Astrocyte (in vitro differentiated cells and primary cell): Measurements from ENCODE around the gene NDUFS2. TPM values are rescaled to one million over a fixed set of nuclear protein-coding genes. Genes with fewer than 3 reads are reported as not detected.
"Not testable (repeated sequence)": the region's sequence is repeated elsewhere in the genome, so short reads cannot be mapped to it uniquely, and the experiment has no call there.

Source experiments
- DNase-seq: peaks from one replicate; pipeline ENCODE4 v3.0.0-alpha.2; 2010; ENCODE audit warnings: low read depth
- FAIRE-seq: peaks from 2 replicates; lab custom pipeline; 2011; peaks lifted over from hg19 to GRCh38; lab: Jason Lieb, UNC
- H2AFZ ChIP-seq: 2 replicates; pipeline ENCODE4 v1.6.0; 2012; ENCODE audit warnings: low read depth, low read length, inconsistent platforms
- H3K27ac ChIP-seq: 2 replicates; pipeline ENCODE4 v1.5.1; 2011; ENCODE audit warnings: low read depth, low read length, inconsistent platforms
- H3K27me3 ChIP-seq: 2 replicates; pipeline ENCODE4 v1.6.0; 2011; ENCODE audit warnings: low read length, inconsistent platforms; ENCODE audit not compliant: insufficient read depth
- H3K36me3 ChIP-seq: 2 replicates; pipeline ENCODE4 v1.5.1; 2011; ENCODE audit warnings: low read length, inconsistent platforms; ENCODE audit not compliant: insufficient read depth
- H3K4me1 ChIP-seq: 2 replicates; pipeline ENCODE4 v1.5.1; 2011; ENCODE audit warnings: low read length, inconsistent platforms; ENCODE audit not compliant: insufficient read depth
- H3K4me2 ChIP-seq: 2 replicates; pipeline ENCODE4 v1.6.0; 2012; ENCODE audit warnings: low read length, inconsistent platforms
- H3K4me3 ChIP-seq: 2 replicates; pipeline ENCODE4 v1.5.1; 2011; ENCODE audit warnings: low read depth, mild to moderate bottlenecking, low read length, inconsistent platforms; ENCODE audit not compliant: insufficient read depth
- H3K79me2 ChIP-seq: 2 replicates; pipeline ENCODE4 v1.6.0; 2012; ENCODE audit warnings: mild to moderate bottlenecking, low read length, inconsistent platforms; ENCODE audit not compliant: insufficient read depth
- H3K9ac ChIP-seq: 2 replicates; pipeline ENCODE4 v1.6.0; 2012; ENCODE audit warnings: mild to moderate bottlenecking, low read length, inconsistent platforms
- H3K9me3 ChIP-seq: 2 replicates; pipeline ENCODE4 v1.5.1; 2012; ENCODE audit warnings: low read depth, mild to moderate bottlenecking, low read length, inconsistent platforms; ENCODE audit not compliant: insufficient read depth
- H4K20me1 ChIP-seq: 2 replicates; pipeline ENCODE4 v1.6.0; 2012; ENCODE audit warnings: low read length, inconsistent platforms; ENCODE audit not compliant: insufficient read depth
- H3K27ac Mint-ChIP-seq: one replicate; pipeline ENCODE4 v1.8.0; 2021; ENCODE audit warnings: mild to moderate bottlenecking, mixed read lengths; ENCODE audit not compliant: unreplicated experiment
- H3K27me3 Mint-ChIP-seq: one replicate; pipeline ENCODE4 v1.8.0; 2021; ENCODE audit warnings: low read depth, mixed read lengths; ENCODE audit not compliant: unreplicated experiment
- H3K36me3 Mint-ChIP-seq: one replicate; pipeline ENCODE4 v1.8.0; 2021; ENCODE audit warnings: low read depth, mixed read lengths; ENCODE audit not compliant: unreplicated experiment
- H3K4me1 Mint-ChIP-seq: one replicate; pipeline ENCODE4 v1.8.0; 2021; ENCODE audit warnings: low read depth, mixed read lengths; ENCODE audit not compliant: unreplicated experiment
- H3K4me3 Mint-ChIP-seq: one replicate; pipeline ENCODE4 v1.8.0; 2021; ENCODE audit warnings: mild to moderate bottlenecking, moderate library complexity, mixed read lengths; ENCODE audit not compliant: unreplicated experiment
- H3K9me3 Mint-ChIP-seq: one replicate; pipeline ENCODE4 v1.8.0; 2021; ENCODE audit warnings: mild to moderate bottlenecking, mixed read lengths; ENCODE audit not compliant: unreplicated experiment
- CTCF ChIP-seq: IDR thresholded peaks from 2 replicates; pipeline ENCODE4 v1.5.1; 2011; ENCODE audit warnings: low read depth, mild to moderate bottlenecking, inconsistent platforms, low read length, moderate library complexity; ENCODE audit not compliant: insufficient read depth
- EZH2 ChIP-seq: IDR thresholded peaks from 2 replicates; pipeline ENCODE4 v1.6.1; 2012; ENCODE audit warnings: mild to moderate bottlenecking, low read length, inconsistent platforms; ENCODE audit not compliant: insufficient read depth
- total RNA-seq: library from RNA; stranded (reverse); gene quantifications from 2 replicates; pipeline ENCODE4 v1.2.1, GENCODE V29; 2021

Gene NDUFS2
- total RNA-seq, 1 donor from 2014 or later: 59.9 TPM

GRCh38 chr1:161244888-161245287 is 42.7 kb downstream of the NDUFS2 start:
- Histone ChIP-seq H4K20me1 (no peaks in the 10 kb centered on the region), H2AFZ (no peak overlapping the region), H3K9me3 (no peaks in the 10 kb centered on the region), H3K4me1 (no peaks in the 10 kb centered on the region), H3K27me3 (no peaks in the 10 kb centered on the region), H3K4me3 (no peak overlapping the region), H3K36me3 (no peaks in the 10 kb centered on the region), H3K9ac (no peak overlapping the region), H3K27ac (no peak overlapping the region), H3K4me2 (no peak overlapping the region), H3K79me2 (no peaks in the 10 kb centered on the region)
- H3K27me3 Mint-ChIP-seq: peaks cover 4% of the 10 kb centered on the region
- H3K4me1 Mint-ChIP-seq: peaks cover 9% of the 10 kb centered on the region
- peaks cover 5% of the 10 kb centered on the region for H3K9me3 Mint-ChIP-seq
- FAIRE-seq (no peak), DNase-seq (no peak)
- TF ChIP-seq CTCF (no peak), EZH2 (no peak)
- H3K4me3 Mint-ChIP-seq: no peak overlapping the region
- peaks cover under 1% of the 10 kb centered on the region for H3K36me3 Mint-ChIP-seq
- H3K27ac Mint-ChIP-seq: no peak overlapping the region

GRCh38 chr1:161250100-161250499 is 47.9 kb downstream of the NDUFS2 start:
- H3K4me2 ChIP-seq, H3K4me3 ChIP-seq, H3K27me3 ChIP-seq, H3K9me3 Mint-ChIP-seq, H4K20me1 ChIP-seq, H3K4me3 Mint-ChIP-seq, FAIRE-seq, H3K36me3 ChIP-seq, H2AFZ ChIP-seq, H3K27ac ChIP-seq, H3K79me2 ChIP-seq, H3K27ac Mint-ChIP-seq, H3K9me3 ChIP-seq, H3K4me1 Mint-ChIP-seq, H3K27me3 Mint-ChIP-seq, H3K36me3 Mint-ChIP-seq, DNase-seq, H3K9ac ChIP-seq, H3K4me1 ChIP-seq: not testable (repeated sequence)

- Histone ChIP-seq H3K4me2 (no peak overlapping the region), H2AFZ (no peak overlapping the region), H3K9me3 (no peaks in the 10 kb centered on the region), H4K20me1 (no peaks in the 10 kb centered on the region), H3K27ac (no peak overlapping the region), H3K9ac (no peak overlapping the region), H3K36me3 (no peaks in the 10 kb centered on the region), H3K4me3 (no peak overlapping the region), H3K79me2 (no peaks in the 10 kb centered on the region), H3K27me3 (no peaks in the 10 kb centered on the region), H3K4me1 (no peaks in the 10 kb centered on the region)
- no peaks in the 10 kb centered on the region for H3K4me1 Mint-ChIP-seq
- H3K9me3 Mint-ChIP-seq: peaks cover 14% of the 10 kb centered on the region
- peaks cover 1% of the 10 kb centered on the region for H3K36me3 Mint-ChIP-seq
- TF ChIP-seq EZH2 (no peak), CTCF (no peak)
- DNase-seq (no peak), FAIRE-seq (no peak)
- H3K4me3 Mint-ChIP-seq: no peak overlapping the region
- no peak overlapping the region for H3K27ac Mint-ChIP-seq
- H3K27me3 Mint-ChIP-seq: peaks cover 10% of the 10 kb centered on the region
Observed at GRCh38 chr1:161250829-161251228, 48.7 kb downstream of the NDUFS2 start.
